Activated CD4-positive, alpha-beta memory T cell treated with anti-CD3 and anti-CD28 coated beads for 36 hours (primary cell): ENCODE results near the gene UGT2A3. TPM values are rescaled to one million over a fixed set of nuclear protein-coding genes. Genes with fewer than 3 reads are reported as not detected.
"Not testable (repeated sequence)": the region's sequence is repeated elsewhere in the genome, so short reads cannot be mapped to it uniquely, and the experiment has no call there.

Experiments
- CTCF ChIA-PET: fragments of 350-600 bp; sonication (Branson Sonifier 250); formaldehyde crosslinking; loops from one replicate; lab custom pipeline; 2021; ENCODE audit warnings: antibody characterized with exemption, inconsistent platforms; lab: Charles Lee
- POLR2A ChIA-PET: fragments of 350-600 bp; sonication (Branson Sonifier 250); formaldehyde crosslinking; loops from one replicate; lab custom pipeline; 2021; ENCODE audit warnings: antibody characterized with exemption; lab: Charles Lee
- DNase-seq: peaks from one replicate; pipeline ENCODE4 v3.0.0-alpha.2; 2020
- H3K27ac Mint-ChIP-seq: one replicate; pipeline ENCODE4 v1.8.0; 2021; ENCODE audit warnings: mixed read lengths
- H3K27me3 Mint-ChIP-seq: one replicate; pipeline ENCODE4 v1.8.0; 2021; ENCODE audit warnings: mixed read lengths
- H3K36me3 Mint-ChIP-seq: one replicate; pipeline ENCODE4 v1.8.0; 2021; ENCODE audit warnings: mixed read lengths
- H3K4me1 Mint-ChIP-seq: one replicate; pipeline ENCODE4 v1.8.0; 2021; ENCODE audit warnings: low read depth, mixed read lengths
- H3K4me3 Mint-ChIP-seq: one replicate; pipeline ENCODE4 v1.8.0; 2021; ENCODE audit warnings: mild to moderate bottlenecking, mixed read lengths
- H3K9me3 Mint-ChIP-seq: one replicate; pipeline ENCODE4 v1.8.0; 2021; ENCODE audit warnings: mixed read lengths
- intact Hi-C: fragments of 100-400 bp; cut with micrococcal nuclease; formaldehyde crosslinking; loops from one replicate; pipeline ENCODE4 v1.15.1; 2023
- total RNA-seq, 2 experiments: library from RNA; stranded (reverse); gene quantifications; one replicate each; pipeline ENCODE4 v1.2.3, GENCODE V29; 2021

UGT2A3 gene
- not detected for total RNA-seq

DNA sequence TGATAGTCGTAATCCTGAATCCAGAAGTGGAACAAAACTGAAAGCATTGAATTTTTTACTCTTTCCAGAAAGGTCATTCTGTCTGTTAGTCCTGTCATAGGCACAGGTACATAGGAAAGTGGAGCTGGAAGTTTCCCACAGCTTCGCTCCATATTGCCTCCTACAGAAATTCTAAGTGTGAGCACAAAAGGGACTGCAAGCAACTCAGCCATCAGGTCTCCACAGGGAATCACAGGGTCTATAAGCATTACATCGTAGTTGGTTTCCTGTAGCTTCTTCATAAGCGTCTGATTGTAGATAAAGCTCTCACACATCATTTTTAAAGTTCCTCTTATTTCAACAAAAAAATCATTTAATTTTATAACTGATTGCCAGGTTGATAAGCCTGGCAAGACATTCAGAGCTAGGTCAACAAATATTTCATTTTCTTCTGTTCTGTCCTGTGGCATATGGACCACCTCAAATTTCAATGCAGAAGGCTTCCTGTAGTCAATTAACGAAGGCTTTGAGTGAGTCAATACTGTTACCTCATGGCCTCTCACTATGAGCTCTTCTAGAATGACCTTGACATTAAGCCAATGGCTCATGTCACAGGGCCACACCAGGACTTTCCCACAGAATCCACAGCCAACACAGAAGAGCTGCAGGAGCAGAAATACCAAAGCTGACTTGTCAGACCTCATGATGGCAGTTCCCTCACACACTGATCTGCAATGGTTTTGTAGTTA is at the start of gene UGT2A3:
Gene UGT2A3, minus strand, starts transcription at position 727 of the 728 bp plus-strand sequence. Its CDS starts 44 bp downstream, at position 683.
- POLR2A ChIA-PET: no interaction called here
- Mint-ChIP-seq H3K4me1 (no peaks in the 10 kb centered on the region), H3K36me3 (no peaks in the 10 kb centered on the region), H3K27ac (no peak within 1 kb of the TSS), H3K4me3 (no peak within 1 kb of the TSS), H3K9me3 (no peaks in the 10 kb centered on the region), H3K27me3 (no peaks in the 10 kb centered on the region)
- intact Hi-C loops: no loop called here
- DNase-seq: no peak
- CTCF ChIA-PET: no interaction called here

DNA sequence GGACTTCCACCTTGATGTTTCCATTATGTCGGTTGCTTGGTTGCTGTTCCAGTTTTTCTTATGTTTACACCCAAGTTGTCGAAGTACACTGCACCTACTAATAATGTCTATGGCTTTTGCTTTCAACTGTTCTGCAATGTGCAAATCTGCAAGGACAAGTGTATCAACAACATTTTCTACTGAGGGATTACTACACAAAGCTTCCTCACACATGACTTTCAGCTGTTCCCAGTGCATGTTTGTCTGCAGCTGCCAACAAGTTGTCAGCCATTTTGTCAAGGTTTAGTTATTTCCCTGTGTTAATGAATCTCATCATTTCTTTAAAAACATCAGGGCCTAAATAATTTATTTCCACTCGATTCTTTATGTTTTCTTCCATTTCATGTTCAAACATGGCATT is 45.4 kb upstream of the UGT2A3 start:
- no peaks in the 10 kb centered on the region for H3K4me1 Mint-ChIP-seq
- no peak overlapping the region for H3K4me3 Mint-ChIP-seq
- H3K27me3 Mint-ChIP-seq: no peaks in the 10 kb centered on the region
- no peaks in the 10 kb centered on the region for H3K36me3 Mint-ChIP-seq
- intact Hi-C loops: no loop called here
- peaks cover 2% of the 10 kb centered on the region for H3K9me3 Mint-ChIP-seq
- CTCF ChIA-PET: no interaction called here
- no peak for DNase-seq
- no peak overlapping the region for H3K27ac Mint-ChIP-seq
- POLR2A ChIA-PET: no interaction called here

DNA sequence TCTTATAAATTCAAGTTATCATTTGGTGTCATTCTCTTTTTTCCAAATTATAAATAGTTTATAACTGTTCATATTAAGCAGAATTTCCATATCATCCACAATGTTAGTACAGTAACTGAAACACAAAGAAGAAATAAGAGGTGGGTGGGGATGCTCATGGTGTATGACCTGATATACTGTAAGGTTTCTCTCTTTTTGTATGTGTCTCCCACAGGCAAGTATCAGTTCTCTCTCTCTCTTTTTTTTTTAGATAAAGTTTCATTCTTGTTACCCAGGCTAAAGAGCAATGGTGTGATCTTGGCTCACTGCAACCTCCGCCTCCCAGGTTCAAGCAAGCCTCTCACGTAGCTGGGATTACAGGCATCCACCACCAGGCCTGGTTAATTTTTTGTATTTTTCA is 43.7 kb upstream of the UGT2A3 start:
- POLR2A ChIA-PET: no interaction called here
- Mint-ChIP-seq H3K27ac (no peak overlapping the region), H3K27me3 (no peaks in the 10 kb centered on the region)

DNA sequence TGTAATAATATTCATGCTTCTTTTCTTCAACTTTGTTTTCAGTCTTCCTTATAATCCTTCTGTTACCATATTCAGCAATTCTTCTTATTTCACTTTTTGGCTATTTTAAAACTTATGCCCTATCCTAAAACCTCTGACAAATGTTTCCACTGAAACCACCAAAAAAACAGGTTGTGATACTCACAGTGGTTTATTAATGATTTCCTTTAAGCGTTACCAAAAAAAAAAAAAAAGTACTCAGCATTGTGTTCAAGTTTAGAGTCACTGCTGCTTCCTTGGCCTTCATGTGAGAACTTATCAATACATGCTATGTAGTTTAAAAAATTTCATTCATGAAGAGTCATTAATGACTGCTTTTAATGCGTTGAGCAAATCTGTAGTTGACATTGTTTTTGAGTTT is 35.4 kb upstream of the UGT2A3 start:
- no peaks in the 10 kb centered on the region for H3K36me3 Mint-ChIP-seq
- DNase-seq: no peak
- CTCF ChIA-PET: no interaction called here
- no peaks in the 10 kb centered on the region for H3K9me3 Mint-ChIP-seq
- no peak overlapping the region for H3K27ac Mint-ChIP-seq
- H3K4me3 Mint-ChIP-seq: no peak overlapping the region
- intact Hi-C loops: no loop called here
- H3K4me1 Mint-ChIP-seq: no peaks in the 10 kb centered on the region
- no peaks in the 10 kb centered on the region for H3K27me3 Mint-ChIP-seq
- POLR2A ChIA-PET: no interaction called here

More for the DNA sequence above, 43.7 kb upstream of the UGT2A3 start:
- intact Hi-C loops: no loop called here
- Mint-ChIP-seq H3K36me3 (no peaks in the 10 kb centered on the region), H3K9me3 (peaks cover 2% of the 10 kb centered on the region), H3K4me1 (no peaks in the 10 kb centered on the region), H3K4me3 (no peak overlapping the region)
- CTCF ChIA-PET: no interaction called here
- no peak for DNase-seq

DNA sequence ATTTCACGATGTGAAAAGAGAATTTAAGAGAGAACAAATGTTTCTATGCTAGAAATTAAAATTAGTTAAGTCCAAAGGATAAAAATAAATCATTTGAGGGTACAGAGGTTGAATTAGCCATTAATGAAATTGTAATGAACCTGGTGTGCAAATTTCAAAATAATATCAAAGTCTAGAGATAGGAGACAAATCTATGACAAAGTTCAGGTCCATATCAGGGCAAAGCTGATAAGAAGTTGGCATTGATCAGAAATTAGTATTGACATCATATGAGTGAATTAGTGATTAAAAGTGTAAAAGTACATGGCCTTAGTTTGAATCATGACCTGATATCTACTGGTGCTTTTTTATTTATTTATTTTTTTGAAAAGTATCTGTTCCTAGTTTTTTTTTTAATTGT is 33.8 kb upstream of the UGT2A3 start:
- POLR2A ChIA-PET: no interaction called here

DNA sequence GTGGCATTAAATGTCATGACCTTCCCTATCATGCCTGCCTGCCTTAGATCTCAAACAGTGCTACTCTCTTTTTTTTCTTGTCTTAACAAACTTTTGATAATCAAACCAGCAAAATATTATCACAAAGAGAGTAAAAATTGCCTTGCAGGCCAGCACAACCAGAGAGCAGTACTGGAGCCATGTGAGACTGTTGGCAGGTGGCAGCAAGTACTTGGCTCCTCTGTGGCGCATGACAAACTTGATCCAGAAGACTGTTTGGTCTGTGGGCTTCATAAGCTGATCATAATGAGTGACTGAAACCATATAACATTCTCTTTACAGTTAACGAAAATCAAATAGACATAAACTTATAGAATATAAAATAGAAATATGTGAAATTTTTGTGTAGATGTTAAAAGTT is 33.3 kb upstream of the UGT2A3 start:
- H3K4me1 Mint-ChIP-seq: no peaks in the 10 kb centered on the region
- H3K9me3 Mint-ChIP-seq: no peaks in the 10 kb centered on the region
- H3K4me3 Mint-ChIP-seq: no peak overlapping the region
- DNase-seq: no peak
- POLR2A ChIA-PET: no interaction called here
- H3K36me3 Mint-ChIP-seq: no peaks in the 10 kb centered on the region
- intact Hi-C loops: no loop called here
- no peak overlapping the region for H3K27ac Mint-ChIP-seq
- CTCF ChIA-PET: no interaction called here
- H3K27me3 Mint-ChIP-seq: no peaks in the 10 kb centered on the region

More for the DNA sequence above, 33.8 kb upstream of the UGT2A3 start:
- CTCF ChIA-PET: no interaction called here
- no peaks in the 10 kb centered on the region for H3K27me3 Mint-ChIP-seq
- no peak overlapping the region for H3K4me3 Mint-ChIP-seq
- H3K27ac Mint-ChIP-seq: no peak overlapping the region
- DNase-seq: no peak
- H3K9me3 Mint-ChIP-seq: no peaks in the 10 kb centered on the region
- H3K4me1 Mint-ChIP-seq: no peaks in the 10 kb centered on the region
- H3K36me3 Mint-ChIP-seq: no peaks in the 10 kb centered on the region
- intact Hi-C loops: no loop called here

DNA sequence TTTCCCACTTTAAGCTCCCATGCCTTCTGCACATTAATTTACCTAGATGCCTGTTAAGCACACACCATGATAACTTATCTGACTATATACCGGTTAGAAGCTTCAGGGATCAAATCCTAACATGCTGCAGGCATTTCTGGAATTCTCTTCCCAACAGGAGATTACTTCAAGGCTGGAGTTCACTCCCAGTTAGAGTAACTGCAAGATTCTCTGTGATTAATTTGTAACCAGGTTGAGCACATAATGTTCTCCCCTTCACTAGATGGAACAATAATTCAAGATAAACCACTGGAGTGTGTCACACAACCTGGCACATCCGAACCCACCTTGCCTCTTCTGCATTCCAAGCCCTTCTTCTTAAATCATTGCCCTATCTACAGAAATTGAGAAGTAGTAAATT is 11.8 kb upstream of the UGT2A3 start:
- Mint-ChIP-seq H3K4me3 (no peak overlapping the region), H3K27ac (no peak overlapping the region), H3K36me3 (no peaks in the 10 kb centered on the region), H3K27me3 (no peaks in the 10 kb centered on the region), H3K9me3 (peaks cover 6% of the 10 kb centered on the region), H3K4me1 (no peaks in the 10 kb centered on the region)
- intact Hi-C loops: no loop called here
- ChIA-PET POLR2A (no interaction called here), CTCF (no interaction called here)
- no peak for DNase-seq

DNA sequence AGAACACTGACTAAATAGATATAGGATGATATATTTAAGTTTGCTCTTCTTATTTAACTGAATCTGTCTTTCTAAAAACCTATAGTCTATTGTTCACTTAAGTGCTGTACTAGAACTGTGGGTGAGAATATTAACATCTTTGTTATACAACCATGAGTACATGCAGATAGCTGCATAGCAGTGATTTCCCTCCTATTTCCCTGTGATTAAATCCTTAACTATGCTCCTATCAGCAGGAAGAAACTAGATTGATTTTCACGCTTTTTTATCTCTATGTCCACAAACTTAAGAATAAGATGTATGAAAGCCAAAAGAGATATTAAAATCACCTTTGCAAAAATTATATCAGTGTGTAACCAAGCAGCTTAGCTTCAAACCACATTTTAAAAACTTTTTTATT is 11.3 kb upstream of the UGT2A3 start:
- Mint-ChIP-seq H3K27me3 (no peaks in the 10 kb centered on the region), H3K36me3 (no peaks in the 10 kb centered on the region), H3K27ac (no peak overlapping the region), H3K4me1 (no peaks in the 10 kb centered on the region), H3K4me3 (no peak overlapping the region), H3K9me3 (peaks cover 4% of the 10 kb centered on the region)
- DNase-seq: no peak
- ChIA-PET CTCF (no interaction called here), POLR2A (no interaction called here)
- intact Hi-C loops: no loop called here

DNA sequence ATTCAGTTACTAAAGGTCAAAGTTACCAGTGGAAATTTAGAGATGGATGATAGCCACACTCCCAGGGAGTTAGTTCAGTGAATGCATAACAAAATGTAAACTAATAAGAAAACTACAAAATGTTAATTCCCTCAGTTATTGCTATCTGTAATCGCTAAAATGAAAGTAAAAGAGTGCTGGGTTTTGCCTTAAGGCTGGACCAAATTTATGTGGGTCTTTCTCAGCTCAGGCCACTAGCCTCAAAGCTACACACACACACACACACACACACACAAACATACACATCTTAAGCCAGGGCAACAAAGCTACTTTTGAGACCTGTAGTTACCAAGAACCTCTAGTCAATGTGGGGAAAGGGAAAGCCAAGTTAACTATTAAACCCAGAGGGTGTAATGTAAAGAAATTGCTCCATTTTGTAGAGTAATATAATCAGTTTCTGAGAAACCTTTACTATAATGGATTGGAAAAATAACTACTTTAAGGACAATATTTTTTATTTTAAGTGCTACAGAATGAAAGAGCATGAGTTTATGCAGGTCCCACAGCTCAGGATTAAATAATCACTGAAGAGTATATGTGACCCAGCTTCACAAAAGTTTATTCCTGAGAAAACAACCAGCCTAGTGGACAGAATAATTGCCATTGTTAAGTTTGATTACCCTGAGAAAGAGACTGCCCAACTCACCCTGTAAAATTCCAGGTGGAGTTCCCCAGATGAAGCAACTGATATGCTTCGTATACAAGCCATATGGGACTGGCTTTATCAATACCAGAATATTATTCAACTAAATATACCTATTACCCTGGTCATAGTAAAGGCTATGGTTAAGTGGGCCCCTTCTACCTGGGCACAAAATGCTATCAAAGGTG is 8.9 kb upstream of the UGT2A3 start:
- no peaks in the 10 kb centered on the region for H3K27me3 Mint-ChIP-seq
- POLR2A ChIA-PET: no interaction called here
- intact Hi-C loops: no loop called here
- CTCF ChIA-PET: interaction anchor here (0.6 kb wide), 1 partner anchor 64 kb away, joined by 3 read pairs; no protein-coding TSS in a partner anchor
- H3K36me3 Mint-ChIP-seq: no peaks in the 10 kb centered on the region
- no peaks in the 10 kb centered on the region for H3K4me1 Mint-ChIP-seq
- H3K9me3 Mint-ChIP-seq: no peaks in the 10 kb centered on the region
- H3K4me3 Mint-ChIP-seq: no peak overlapping the region
- no peak overlapping the region for H3K27ac Mint-ChIP-seq
- DNase-seq: no peak

DNA sequence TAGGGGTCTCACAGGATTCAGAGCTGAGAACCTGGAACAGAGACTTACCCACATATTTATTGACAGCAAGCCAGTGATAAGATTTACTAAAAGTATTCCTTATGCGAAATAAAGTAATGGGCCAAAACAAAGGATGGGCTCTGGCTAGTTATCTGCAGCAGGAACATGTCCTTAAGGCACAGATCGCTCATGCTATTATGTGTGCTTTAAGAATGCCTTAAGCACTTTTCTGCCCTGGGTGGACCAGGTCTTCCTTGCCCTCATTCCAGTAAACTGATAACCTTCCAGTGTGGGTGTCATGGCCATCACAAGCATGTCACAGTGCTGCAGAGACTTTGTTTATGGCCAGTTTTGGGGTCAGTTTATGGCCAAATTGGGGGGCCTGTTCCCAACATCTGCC is 7.5 kb upstream of the UGT2A3 start:
- H3K9me3 Mint-ChIP-seq, DNase-seq, H3K27me3 Mint-ChIP-seq, POLR2A ChIA-PET, H3K27ac Mint-ChIP-seq, intact Hi-C loops, CTCF ChIA-PET, H3K4me3 Mint-ChIP-seq, H3K4me1 Mint-ChIP-seq, H3K36me3 Mint-ChIP-seq: not testable (repeated sequence)

DNA sequence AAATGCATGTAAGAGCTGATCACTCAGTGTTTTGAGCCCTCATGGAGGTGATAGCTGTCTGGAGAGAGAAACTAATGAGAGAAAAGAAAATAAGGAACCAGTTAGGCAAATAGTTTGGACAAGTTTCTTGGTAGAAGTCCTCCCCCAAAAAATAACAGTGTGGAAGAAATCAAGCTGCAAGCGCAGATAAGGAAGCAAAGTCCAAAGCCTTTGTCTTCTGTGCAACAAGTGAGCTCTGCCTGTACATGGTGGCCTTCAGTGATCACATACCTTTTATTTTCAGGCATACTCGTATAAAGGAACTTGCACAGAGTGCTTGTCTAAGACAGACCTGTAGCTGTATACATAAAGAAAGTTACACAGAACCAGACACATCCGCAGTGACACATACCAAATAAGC is 2.5 kb upstream of the UGT2A3 start:
- intact Hi-C loops: no loop called here
- ChIA-PET CTCF (interaction anchor here (0.7 kb wide), 1 partner anchor 348 kb away, joined by 3 read pairs; no protein-coding TSS in a partner anchor), POLR2A (no interaction called here)
- no peak overlapping the region for H3K27ac Mint-ChIP-seq
- no peak for DNase-seq
- H3K36me3 Mint-ChIP-seq: no peaks in the 10 kb centered on the region
- H3K27me3 Mint-ChIP-seq: no peaks in the 10 kb centered on the region
- no peaks in the 10 kb centered on the region for H3K4me1 Mint-ChIP-seq
- no peak overlapping the region for H3K4me3 Mint-ChIP-seq
- no peaks in the 10 kb centered on the region for H3K9me3 Mint-ChIP-seq

DNA sequence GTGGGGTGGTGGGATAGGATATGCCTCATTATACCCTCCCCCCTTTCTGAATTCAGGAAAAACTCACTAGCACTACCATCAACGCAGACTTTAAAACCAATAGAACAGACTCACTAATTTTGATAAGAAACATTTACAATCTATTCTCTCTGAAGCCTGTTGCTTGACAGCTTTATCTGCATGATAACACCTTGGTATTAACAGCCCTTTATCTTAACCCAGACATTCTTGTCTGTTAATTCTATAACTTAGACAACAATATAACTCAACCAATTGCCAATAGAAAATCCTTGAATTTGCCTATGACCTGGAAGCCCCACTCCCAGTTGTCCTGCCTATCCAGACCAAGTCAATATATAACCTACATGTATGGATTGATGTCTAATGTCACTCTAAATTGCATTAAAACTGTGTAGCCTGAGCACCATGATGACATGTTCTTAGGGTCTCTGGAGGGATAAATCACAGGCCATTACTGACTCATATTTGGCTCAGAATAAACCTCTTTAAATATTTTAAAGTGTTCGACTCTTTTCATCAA is 1.5 kb upstream of the UGT2A3 start:
- Mint-ChIP-seq H3K27ac (no peak overlapping the region), H3K4me1 (no peaks in the 10 kb centered on the region), H3K36me3 (no peaks in the 10 kb centered on the region), H3K27me3 (no peaks in the 10 kb centered on the region), H3K9me3 (no peaks in the 10 kb centered on the region), H3K4me3 (no peak overlapping the region)
- CTCF ChIA-PET: no interaction called here
- intact Hi-C loops: no loop called here
- POLR2A ChIA-PET: no interaction called here
- DNase-seq: no peak
